Muscle layer of colon (tissue), 2 donors: ENCODE results near the gene CFAP77.
"Not testable (repeated sequence)": the region's sequence is repeated elsewhere in the genome, so short reads cannot be mapped to it uniquely, and the experiment has no call there.

ENCODE experiments used
- H3K27ac ChIP-seq: one replicate; pipeline ENCODE4 v1.7.0; 2013; ENCODE audit warnings: low read depth, mild to moderate bottlenecking, low read length, moderate library complexity
- H3K27me3 ChIP-seq, 2 donors: one replicate each; pipeline ENCODE4 v1.7.0; 2013; ENCODE audit warnings: low read length in 2 of 2, mild to moderate bottlenecking in 2 of 2; ENCODE audit not compliant: insufficient read depth in 2 of 2, control insufficient read depth in 1 of 2
- H3K36me3 ChIP-seq: one replicate; pipeline ENCODE4 v1.7.0; 2013; ENCODE audit warnings: mild to moderate bottlenecking, low read length; ENCODE audit not compliant: insufficient read depth
- H3K4me1 ChIP-seq: one replicate; pipeline ENCODE4 v1.7.0; 2013; ENCODE audit warnings: mild to moderate bottlenecking, low read length; ENCODE audit not compliant: insufficient read depth
- H3K4me3 ChIP-seq, 2 donors: one replicate each; pipeline ENCODE4 v1.7.0; 2013; ENCODE audit warnings: low read length in 2 of 2, low read depth in 1 of 2, mild to moderate bottlenecking in 1 of 2, moderate library complexity in 1 of 2
- H3K9ac ChIP-seq: one replicate; pipeline ENCODE4 v1.7.0; 2013; ENCODE audit warnings: low read length
- H3K9me3 ChIP-seq: one replicate; pipeline ENCODE4 v1.7.0; 2013; ENCODE audit warnings: mild to moderate bottlenecking, low read length
- donor health status: abdominal sarcoma.
- donor health status: Adenocarcinoma of cecum.

Gene CFAP77

GRCh38 chr9:132409828-132410528 lies at the start of gene CFAP77:
TSS of gene CFAP77 (plus strand) at chr9:132410211. CDS start at chr9:132410272, 61 bp downstream.
- no peak within 1 kb of the TSS for H3K9ac ChIP-seq
- H3K9me3 ChIP-seq: no peaks in the 10 kb centered on the region
- peaks cover 50% of the 10 kb centered on the region in 2 donors for H3K27me3 ChIP-seq
- no peak within 1 kb of the TSS for H3K27ac ChIP-seq
- H3K4me1 ChIP-seq: peaks cover 16% of the 10 kb centered on the region
- no peaks in the 10 kb centered on the region for H3K36me3 ChIP-seq
- H3K4me3 ChIP-seq: peak within 1 kb of the TSS; percentile 40 to 46

DNA sequence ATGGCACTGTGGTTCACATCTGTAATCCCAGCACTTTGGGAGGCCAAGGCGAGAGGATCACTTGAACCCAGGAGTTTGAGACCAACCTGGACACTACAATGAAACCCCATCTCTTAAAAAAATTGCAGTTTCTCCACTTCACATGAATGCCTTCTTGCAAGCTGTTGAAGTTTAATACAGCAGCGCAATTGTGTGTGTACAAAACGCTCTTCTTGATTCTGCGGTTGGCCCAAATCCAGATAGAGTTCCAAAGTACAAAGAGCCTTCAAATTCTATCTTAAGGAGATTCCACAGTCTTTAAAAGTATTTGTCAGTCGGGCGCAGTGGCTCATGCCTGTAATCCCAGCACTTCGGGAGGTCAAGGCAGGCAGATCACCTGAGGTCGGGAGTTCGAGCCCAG lies 45.9 kb upstream of the CFAP77 start:
- no peaks in the 10 kb centered on the region for H3K36me3 ChIP-seq
- no peaks in the 10 kb centered on the region for H3K27me3 ChIP-seq
- H3K9ac ChIP-seq: no peak overlapping the region
- no peaks in the 10 kb centered on the region for H3K4me1 ChIP-seq
- H3K9me3 ChIP-seq: no peaks in the 10 kb centered on the region
- H3K27ac ChIP-seq: no peak overlapping the region
- no peak overlapping the region for H3K4me3 ChIP-seq

DNA sequence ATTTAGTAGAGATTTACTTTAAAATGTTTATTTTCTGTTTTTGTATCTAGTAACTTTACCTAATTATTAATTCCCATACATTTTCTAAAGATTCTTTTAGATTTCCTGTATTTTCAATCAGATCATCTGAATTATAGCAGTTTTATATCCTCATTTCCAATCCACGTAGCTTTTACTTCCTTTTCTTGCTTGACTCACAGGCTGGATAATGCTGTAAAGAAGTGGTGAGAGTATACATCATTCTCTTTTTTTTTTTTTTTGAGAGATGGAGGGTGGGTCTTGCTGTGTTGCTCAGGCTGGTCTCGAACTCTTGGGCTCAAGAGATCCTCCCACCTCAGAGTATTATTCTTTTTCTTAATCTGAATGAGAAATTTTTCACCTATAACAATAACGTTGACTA lies 44.0 kb upstream of the CFAP77 start:
- no peak overlapping the region for H3K27ac ChIP-seq
- no peak overlapping the region for H3K9ac ChIP-seq
- no peaks in the 10 kb centered on the region for H3K4me1 ChIP-seq
- H3K27me3 ChIP-seq: no peaks in the 10 kb centered on the region
- H3K4me3 ChIP-seq: no peak overlapping the region
- H3K9me3 ChIP-seq: no peaks in the 10 kb centered on the region
- H3K36me3 ChIP-seq: no peaks in the 10 kb centered on the region

DNA sequence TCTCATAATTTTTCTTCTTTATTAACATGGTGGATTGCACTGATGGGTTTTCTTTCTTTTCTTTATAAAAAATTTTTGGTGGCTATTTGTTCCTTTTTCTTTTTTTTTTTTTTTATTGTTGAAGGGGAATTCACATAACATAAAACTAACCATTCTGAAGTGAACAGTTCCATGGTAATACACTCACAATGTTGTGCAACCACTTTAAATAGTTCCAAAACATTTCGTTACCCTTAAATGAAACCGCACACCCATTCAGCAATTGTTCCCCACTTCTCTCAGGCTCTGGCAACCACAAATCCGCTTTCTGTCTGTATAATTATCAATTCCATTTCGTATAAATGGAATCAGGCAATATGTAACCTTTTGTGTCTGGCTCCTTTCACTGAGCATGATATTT lies 43.5 kb upstream of the CFAP77 start:
- H3K36me3 ChIP-seq: no peaks in the 10 kb centered on the region
- no peaks in the 10 kb centered on the region for H3K9me3 ChIP-seq
- H3K27me3 ChIP-seq: no peaks in the 10 kb centered on the region
- H3K9ac ChIP-seq: no peak overlapping the region
- no peaks in the 10 kb centered on the region for H3K4me1 ChIP-seq
- no peak overlapping the region for H3K4me3 ChIP-seq
- H3K27ac ChIP-seq: no peak overlapping the region

GRCh38 chr9:132367613-132368313 lies 42.2 kb upstream of the CFAP77 start:
- Histone ChIP-seq H3K4me3 (no peak overlapping the region), H3K27me3 (no peaks in the 10 kb centered on the region), H3K27ac (no peak overlapping the region)

DNA sequence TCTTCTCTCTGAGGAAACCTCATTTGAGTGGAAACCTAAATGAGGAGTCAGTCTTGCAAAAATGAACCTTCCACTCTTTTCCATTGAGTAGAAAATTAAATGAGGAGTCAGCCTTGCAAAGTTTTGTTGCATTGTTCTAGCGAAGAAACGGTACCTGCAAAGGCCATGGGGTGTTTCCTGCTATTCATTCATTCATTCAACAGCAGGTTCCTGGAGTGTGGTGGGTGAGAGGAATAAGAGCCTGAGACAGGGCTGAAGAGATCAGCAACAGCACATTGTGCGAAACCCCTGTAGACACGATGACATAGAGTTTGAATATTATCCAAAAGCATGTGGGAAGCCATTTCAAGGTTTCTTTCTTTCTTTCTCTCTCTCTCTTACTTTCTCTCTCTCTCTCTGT lies 40.6 kb upstream of the CFAP77 start:
- Histone ChIP-seq H3K4me3 (no peak overlapping the region), H3K9ac (no peak overlapping the region), H3K9me3 (no peaks in the 10 kb centered on the region), H3K27me3 (no peaks in the 10 kb centered on the region), H3K27ac (no peak overlapping the region), H3K4me1 (no peaks in the 10 kb centered on the region), H3K36me3 (no peaks in the 10 kb centered on the region)

More at GRCh38 chr9:132367613-132368313, 42.2 kb upstream of the CFAP77 start:
- Histone ChIP-seq H3K36me3 (no peaks in the 10 kb centered on the region), H3K4me1 (no peaks in the 10 kb centered on the region), H3K9ac (no peak overlapping the region), H3K9me3 (no peaks in the 10 kb centered on the region)

DNA sequence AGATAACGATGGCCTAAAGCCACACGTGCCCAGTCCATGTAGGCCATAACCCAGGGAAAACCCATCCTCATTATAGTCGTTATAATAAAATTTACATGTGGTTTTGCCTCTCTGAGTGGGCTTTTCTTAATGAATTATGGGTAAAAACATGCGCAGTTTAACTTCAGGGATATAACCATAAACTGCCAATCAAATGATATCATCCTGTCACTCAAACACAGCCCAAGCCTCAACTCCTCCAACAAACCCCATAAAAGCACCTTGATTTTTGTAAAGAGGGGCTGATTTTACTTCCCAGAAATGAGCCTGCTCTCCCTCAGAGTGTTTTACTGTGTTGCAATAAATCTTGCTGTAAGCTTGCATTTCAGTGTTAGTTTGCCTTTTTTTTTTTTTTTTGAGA lies 39.4 kb upstream of the CFAP77 start:
- H3K9me3 ChIP-seq: no peaks in the 10 kb centered on the region
- H3K4me1 ChIP-seq: no peaks in the 10 kb centered on the region
- H3K36me3 ChIP-seq: no peaks in the 10 kb centered on the region
- H3K9ac ChIP-seq: no peak overlapping the region
- no peak overlapping the region for H3K27ac ChIP-seq
- no peak overlapping the region for H3K4me3 ChIP-seq
- H3K27me3 ChIP-seq: no peaks in the 10 kb centered on the region

GRCh38 chr9:132372177-132373095 lies 37.6 kb upstream of the CFAP77 start:
- Histone ChIP-seq H3K9ac (no peak overlapping the region), H3K36me3 (peaks cover 16% of the 10 kb centered on the region), H3K4me3 (no peak overlapping the region), H3K9me3 (no peaks in the 10 kb centered on the region), H3K27me3 (no peaks in the 10 kb centered on the region), H3K27ac (no peak overlapping the region), H3K4me1 (no peaks in the 10 kb centered on the region)

- not testable (repeated sequence) for H3K4me1 ChIP-seq, H3K27me3 ChIP-seq, H3K9me3 ChIP-seq, H3K27ac ChIP-seq, H3K9ac ChIP-seq, H3K4me3 ChIP-seq
- H3K36me3 ChIP-seq: peaks cover 49% of the 10 kb centered on the region
These were observed 32.2 kb upstream of the CFAP77 start for GRCh38 chr9:132377769-132378168.

- not testable (repeated sequence) for H3K9me3 ChIP-seq, H3K4me1 ChIP-seq, H3K27me3 ChIP-seq, H3K9ac ChIP-seq, H3K4me3 ChIP-seq, H3K27ac ChIP-seq
- peaks cover 52% of the 10 kb centered on the region for H3K36me3 ChIP-seq
These were observed 31.6 kb upstream of the CFAP77 start for GRCh38 chr9:132378416-132378815.

DNA sequence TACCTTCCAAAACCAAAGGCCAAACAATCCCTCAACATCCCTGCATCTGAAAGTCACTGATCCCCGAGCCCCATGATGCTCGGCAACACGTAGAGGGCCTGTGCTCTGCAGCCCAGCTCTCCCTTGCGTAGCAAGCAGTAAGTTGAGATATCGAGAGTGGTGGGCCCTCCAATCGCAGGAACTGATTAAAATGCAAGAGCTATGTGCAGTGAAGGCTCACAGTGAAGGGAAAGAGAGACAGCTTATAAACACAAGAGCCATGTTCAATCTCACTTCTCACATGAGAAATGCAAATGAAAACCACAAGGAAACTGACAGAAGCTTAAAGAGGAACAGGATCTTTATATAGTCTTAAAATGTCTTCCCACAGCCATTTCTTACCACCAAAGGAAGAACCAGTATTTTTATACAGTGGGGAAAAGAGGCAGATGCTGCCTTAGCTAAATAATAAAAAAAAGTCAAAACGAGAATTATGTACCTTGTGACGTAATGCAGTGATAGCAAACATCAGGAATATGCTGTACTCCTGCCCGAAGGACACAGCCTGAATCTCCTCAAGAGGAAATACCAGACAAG lies 28.0 kb upstream of the CFAP77 start:
- Histone ChIP-seq H3K27ac (no peak overlapping the region), H3K9ac (no peak overlapping the region), H3K36me3 (peaks cover 63% of the 10 kb centered on the region), H3K4me3 (no peak overlapping the region), H3K4me1 (no peaks in the 10 kb centered on the region), H3K9me3 (no peaks in the 10 kb centered on the region), H3K27me3 (no peaks in the 10 kb centered on the region)
